GM18499 (cell line): ENCODE results near the gene MROH9.

Experiments used
- ATAC-seq: cut with Tn5 transposase; IDR thresholded peaks from one replicate; pipeline ENCODE4 v1.9.1; 2021; ENCODE audit warnings: moderate number of reproducible peaks; ENCODE audit not compliant: insufficient read depth, unreplicated experiment

The MROH9 gene

GRCh38 chr1:170959385-170959784 lies 24.1 kb downstream of the MROH9 start:
- ATAC-seq: no peak

GRCh38 chr1:170964506-170964905 lies 29.2 kb downstream of the MROH9 start:
- ATAC-seq: no peak

GRCh38 chr1:170967042-170967910 lies 31.9 kb downstream of the MROH9 start:
- ATAC-seq: no peak

- no peak for ATAC-seq
Measured at GRCh38 chr1:170970256-170970655, 34.9 kb downstream of the MROH9 start.

- ATAC-seq: no peak
Measured at GRCh38 chr1:170978371-170978910, 43.1 kb downstream of the MROH9 start.

GRCh38 chr1:170985406-170985805 lies 50.1 kb downstream of the MROH9 start:
- no peak for ATAC-seq

- ATAC-seq: no peak
Measured at GRCh38 chr1:170986901-170987300, 51.6 kb downstream of the MROH9 start.

GRCh38 chr1:170987424-170987823 lies 52.1 kb downstream of the MROH9 start:
- no peak for ATAC-seq

- ATAC-seq: no peak
Measured at GRCh38 chr1:170993151-170993550, 57.8 kb downstream of the MROH9 start.

- ATAC-seq: no peak
Measured at GRCh38 chr1:170993717-170994116, 58.4 kb downstream of the MROH9 start.

GRCh38 chr1:171014880-171015279 lies 79.5 kb downstream of the MROH9 start:
- no peak for ATAC-seq

GRCh38 chr1:171017426-171017825 lies 82.1 kb downstream of the MROH9 start:
- ATAC-seq: no peak

GRCh38 chr1:171019971-171020370 lies 84.6 kb downstream of the MROH9 start:
- no peak for ATAC-seq

- no peak for ATAC-seq
Measured at GRCh38 chr1:171032822-171033702, 97.7 kb downstream of the MROH9 start.

GRCh38 chr1:171037626-171038025 lies 102.3 kb downstream of the MROH9 start:
- ATAC-seq: no peak

- ATAC-seq: no peak
Measured at GRCh38 chr1:171038284-171038683, 103.0 kb downstream of the MROH9 start.

GRCh38 chr1:171048014-171048413 lies 112.7 kb downstream of the MROH9 start:
- no peak for ATAC-seq

GRCh38 chr1:171052977-171053376 lies 117.6 kb downstream of the MROH9 start:
- no peak for ATAC-seq

GRCh38 chr1:171055966-171056643 lies 120.8 kb downstream of the MROH9 start:
- ATAC-seq: no peak

- ATAC-seq: no peak
Measured at GRCh38 chr1:171061425-171062143, 126.2 kb downstream of the MROH9 start.
